HepG2 (cell line): Measurements from ENCODE around the gene THSD4. TPM values are rescaled to one million over a fixed set of nuclear protein-coding genes. Genes with fewer than 3 reads are reported as not detected.

ENCODE experiments used
- CCAR2 ChIP-seq: fragments of 200-400 bp; formaldehyde crosslinking; optimal IDR thresholded peaks from 2 replicates; pipeline ENCODE3; 2018; ENCODE audit warnings: low read depth, mild to moderate bottlenecking, low read length, moderate library complexity
- EP300 ChIP-seq, 3 experiments: sonication (generic) in 1 of 3; formaldehyde crosslinking in 1 of 3; IDR thresholded peaks; 2 replicates each; pipeline versions ENCODE4 v1.5.1 to v1.6.1; 2011 to 2020; ENCODE audit warnings: low read depth in 2 of 3, low read length in 2 of 3, borderline replicate concordance in 1 of 3, improper control_type of control experiment in 1 of 3, mild to moderate bottlenecking in 1 of 3, missing genetic modification reagents in 1 of 3, moderate library complexity in 1 of 3
- HDAC2 ChIP-seq: sonication (generic); formaldehyde crosslinking; IDR thresholded peaks from 2 replicates; pipeline ENCODE4 v1.4.0; 2020; ENCODE audit warnings: missing genetic modification reagents
- HOXA5 ChIP-seq: sonication (generic); formaldehyde crosslinking; IDR thresholded peaks from 2 replicates; pipeline ENCODE4 v1.4.0; 2020; ENCODE audit warnings: missing genetic modification reagents
- HOXA9 ChIP-seq: sonication (generic); formaldehyde crosslinking; IDR thresholded peaks from 2 replicates; pipeline ENCODE4 v1.8.1; 2022; ENCODE audit warnings: missing genetic modification reagents, mild to moderate bottlenecking, moderate library complexity, borderline replicate concordance
- KLF16 ChIP-seq, 2 experiments: sonication (generic) in 1 of 2; formaldehyde crosslinking in 1 of 2; IDR thresholded peaks; 2 replicates each; pipeline versions ENCODE4 v1.6.1 to v1.8.0; 2016 to 2023; ENCODE audit warnings: missing genetic modification reagents in 2 of 2, missing compliant biosample characterization in 1 of 2
- NFE2 ChIP-seq: sonication (generic); formaldehyde crosslinking; IDR thresholded peaks from 2 replicates; pipeline ENCODE4 v1.4.0; 2020; ENCODE audit warnings: missing genetic modification reagents
- SIN3B ChIP-seq: fragments of 150-350 bp; IDR thresholded peaks from 2 replicates; pipeline ENCODE4 v1.6.1; 2014; ENCODE audit warnings: low read length
- SNAPC2 ChIP-seq: sonication (generic); formaldehyde crosslinking; IDR thresholded peaks from 2 replicates; pipeline ENCODE4 v1.8.1; 2022; ENCODE audit warnings: mild to moderate bottlenecking, missing genetic modification reagents
- TIGD3 ChIP-seq: sonication (generic); formaldehyde crosslinking; IDR thresholded peaks from 2 replicates; pipeline ENCODE4 v1.5.1; 2020; ENCODE audit warnings: mild to moderate bottlenecking, missing genetic modification reagents, borderline replicate concordance
- ZBTB8A ChIP-seq: sonication (generic); formaldehyde crosslinking; IDR thresholded peaks from 2 replicates; pipeline ENCODE4 v1.4.0; 2020; ENCODE audit warnings: mild to moderate bottlenecking, low read depth, missing genetic modification reagents, borderline replicate concordance
- ZC3H13 ChIP-seq: sonication (generic); formaldehyde crosslinking; IDR thresholded peaks from 2 replicates; pipeline ENCODE4 v1.8.1; 2023; ENCODE audit warnings: mild to moderate bottlenecking, missing genetic modification reagents, moderate library complexity
- ZFY ChIP-seq: sonication (generic); formaldehyde crosslinking; IDR thresholded peaks from 2 replicates; pipeline ENCODE4 v1.4.0; 2020; ENCODE audit warnings: missing genetic modification reagents
- ZNF207 ChIP-seq: fragments of 450-650 bp; IDR thresholded peaks from 2 replicates; pipeline ENCODE4 v1.6.1; 2016; ENCODE audit warnings: antibody characterized with exemption, borderline replicate concordance
- ZNF274 ChIP-seq: sonication (generic); formaldehyde crosslinking; IDR thresholded peaks from 2 replicates; pipeline ENCODE4 v1.5.1; 2020; ENCODE audit warnings: mild to moderate bottlenecking, missing genetic modification reagents
- ZNF337 ChIP-seq: sonication (generic); formaldehyde crosslinking; IDR thresholded peaks from 2 replicates; pipeline ENCODE4 v1.5.1; 2020; ENCODE audit warnings: missing genetic modification reagents, low read depth, mild to moderate bottlenecking, borderline replicate concordance
- ZNF737 ChIP-seq: sonication (generic); formaldehyde crosslinking; IDR thresholded peaks from 2 replicates; pipeline ENCODE4 v1.5.0; 2020; ENCODE audit warnings: missing genetic modification reagents, mild to moderate bottlenecking, borderline replicate concordance
- ZNF780A ChIP-seq: sonication (generic); formaldehyde crosslinking; IDR thresholded peaks from 2 replicates; pipeline ENCODE4 v1.8.0; 2022; ENCODE audit warnings: mild to moderate bottlenecking, missing genetic modification reagents, moderate library complexity
- polyA plus RNA-seq, 8 experiments: library from polyadenylated mRNA; depleted of rRNA in 3 of 8; stranded (reverse) in 7 of 8; unstranded in 1 of 8; fragments of >200 nt; fragmentation: Illumina TruSeq in 4 of 8; extraction: Trizol in 4 of 8; gene quantifications; 2 replicates each; pipeline versions ENCODE4 v1.2.1 to v1.2.3, GENCODE V29; 2011 to 2016; ENCODE audit warnings: low read depth in 4 of 8, missing spikeins in 1 of 8, mixed read lengths in 1 of 8; ENCODE audit not compliant: insufficient read depth in 1 of 8
- total RNA-seq, 5 experiments: library from RNA; depleted of rRNA; stranded (reverse); fragments of >200 nt; fragmentation: Illumina TruSeq; extraction: Trizol; gene quantifications; 2 replicates each; pipeline ENCODE4 v1.2.3, GENCODE V29; 2016; ENCODE audit warnings: low read depth in 1 of 5
- TF ChIP-seq, protein P1 (sequence below): sonication (generic); formaldehyde crosslinking; IDR thresholded peaks from 2 replicates; pipeline ENCODE4 v1.5.0; 2020; ENCODE audit warnings: missing genetic modification reagents
- TF ChIP-seq, protein P2 (sequence below): sonication (generic); formaldehyde crosslinking; IDR thresholded peaks from 2 replicates; pipeline ENCODE4 v1.5.0; 2020; ENCODE audit warnings: mild to moderate bottlenecking, missing genetic modification reagents, moderate library complexity
- TF ChIP-seq, protein P3 (sequence below): sonication (generic); formaldehyde crosslinking; IDR thresholded peaks from 2 replicates; pipeline ENCODE4 v1.8.0; 2022; ENCODE audit warnings: mild to moderate bottlenecking, missing genetic modification reagents, borderline replicate concordance

Gene THSD4
- total and polyA plus RNA-seq, 2 of the 13 experiments (the other 11 are each of a cell fraction or from before 2014, with no cell fraction given): 0.07 to 0.21 TPM

DNA sequence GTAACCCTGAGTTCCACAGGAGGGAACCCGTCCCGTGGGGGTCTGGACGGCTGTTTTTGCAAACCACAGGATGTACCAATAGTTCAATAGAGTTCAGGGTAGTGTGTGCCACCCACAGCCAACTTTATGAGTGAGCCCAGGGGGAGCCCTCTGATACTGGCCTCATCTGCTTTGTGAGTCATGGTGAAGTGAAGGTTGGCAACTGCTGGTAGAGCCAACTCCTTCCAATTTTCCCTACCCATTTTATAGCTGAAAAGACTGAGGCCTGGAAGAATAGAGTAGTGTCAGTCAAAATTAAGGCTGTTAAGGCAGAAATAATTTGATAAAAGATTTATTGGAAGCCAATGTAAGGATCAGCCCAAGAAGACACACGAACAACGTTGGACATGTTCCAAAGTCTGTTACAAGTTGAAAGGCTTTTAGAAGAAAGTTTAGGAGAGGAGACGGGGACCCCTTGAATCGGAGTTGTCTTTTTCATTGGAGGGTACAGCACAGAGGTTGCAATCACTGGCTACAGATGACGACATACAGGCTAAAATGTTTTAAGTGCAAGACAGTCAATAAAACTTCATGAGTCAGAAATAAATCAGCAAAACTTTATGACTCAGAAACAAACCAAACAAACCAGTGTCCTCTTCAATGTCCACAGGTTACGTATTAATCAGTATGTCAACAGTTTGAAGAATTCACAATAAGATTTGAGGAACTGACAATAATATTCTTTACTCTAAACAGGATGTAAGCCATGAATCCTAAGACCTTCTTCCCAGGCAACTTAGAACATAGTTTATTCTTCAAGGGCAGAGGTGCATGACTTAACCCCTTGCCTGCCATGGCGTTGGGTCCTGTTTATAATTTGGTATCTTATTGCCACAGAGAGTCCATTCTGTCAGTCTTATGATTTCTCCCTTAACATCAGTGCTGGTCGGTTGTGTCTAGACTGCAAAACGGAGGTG, 632.1 kb downstream of the THSD4 start (continued):
- TF ChIP-seq ZNF207 (no peak), ZFY (CRISPR knock-in tag) (no peak), HDAC2 (no peak), ZNF780A (CRISPR knock-in tag) (no peak), NFE2 (CRISPR knock-in tag) (no peak), ZNF274 (CRISPR knock-in tag) (no peak), KLF16 (CRISPR knock-in tag; IDR thresholded peaks at IDR 0.05) (peak in 1 of 2 experiments; percentile 45; a peak in 1 of 4 replicates), TIGD3 (CRISPR knock-in tag) (no peak), SNAPC2 (CRISPR knock-in tag) (no peak), ZNF337 (no peak), ZC3H13 (CRISPR knock-in tag) (no peak), SIN3B (no peak), ZBTB8A (CRISPR knock-in tag) (no peak), HOXA9 (CRISPR knock-in tag) (no peak), ZNF737 (CRISPR knock-in tag) (no peak), CCAR2 (no peak), HOXA5 (no peak), EP300 (IDR thresholded peaks at IDR 0.05; ENCODE audit: low read depth in 2 of 2, low read length in 2 of 2) (peak in 1 of 2 experiments; percentile 88; a peak in 1 of 4 replicates), EP300 (CRISPR knock-in tag; IDR thresholded peaks at IDR 0.05; ENCODE audit: borderline replicate concordance) (peak; percentile 60; the same call in 1 of the 2 replicates)
- TF ChIP-seq, protein P1, sequence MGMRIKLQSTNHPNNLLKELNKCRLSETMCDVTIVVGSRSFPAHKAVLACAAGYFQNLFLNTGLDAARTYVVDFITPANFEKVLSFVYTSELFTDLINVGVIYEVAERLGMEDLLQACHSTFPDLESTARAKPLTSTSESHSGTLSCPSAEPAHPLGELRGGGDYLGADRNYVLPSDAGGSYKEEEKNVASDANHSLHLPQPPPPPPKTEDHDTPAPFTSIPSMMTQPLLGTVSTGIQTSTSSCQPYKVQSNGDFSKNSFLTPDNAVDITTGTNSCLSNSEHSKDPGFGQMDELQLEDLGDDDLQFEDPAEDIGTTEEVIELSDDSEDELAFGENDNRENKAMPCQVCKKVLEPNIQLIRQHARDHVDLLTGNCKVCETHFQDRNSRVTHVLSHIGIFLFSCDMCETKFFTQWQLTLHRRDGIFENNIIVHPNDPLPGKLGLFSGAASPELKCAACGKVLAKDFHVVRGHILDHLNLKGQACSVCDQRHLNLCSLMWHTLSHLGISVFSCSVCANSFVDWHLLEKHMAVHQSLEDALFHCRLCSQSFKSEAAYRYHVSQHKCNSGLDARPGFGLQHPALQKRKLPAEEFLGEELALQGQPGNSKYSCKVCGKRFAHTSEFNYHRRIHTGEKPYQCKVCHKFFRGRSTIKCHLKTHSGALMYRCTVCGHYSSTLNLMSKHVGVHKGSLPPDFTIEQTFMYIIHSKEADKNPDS (CRISPR knock-in tag): no peak
- TF ChIP-seq, protein P2, sequence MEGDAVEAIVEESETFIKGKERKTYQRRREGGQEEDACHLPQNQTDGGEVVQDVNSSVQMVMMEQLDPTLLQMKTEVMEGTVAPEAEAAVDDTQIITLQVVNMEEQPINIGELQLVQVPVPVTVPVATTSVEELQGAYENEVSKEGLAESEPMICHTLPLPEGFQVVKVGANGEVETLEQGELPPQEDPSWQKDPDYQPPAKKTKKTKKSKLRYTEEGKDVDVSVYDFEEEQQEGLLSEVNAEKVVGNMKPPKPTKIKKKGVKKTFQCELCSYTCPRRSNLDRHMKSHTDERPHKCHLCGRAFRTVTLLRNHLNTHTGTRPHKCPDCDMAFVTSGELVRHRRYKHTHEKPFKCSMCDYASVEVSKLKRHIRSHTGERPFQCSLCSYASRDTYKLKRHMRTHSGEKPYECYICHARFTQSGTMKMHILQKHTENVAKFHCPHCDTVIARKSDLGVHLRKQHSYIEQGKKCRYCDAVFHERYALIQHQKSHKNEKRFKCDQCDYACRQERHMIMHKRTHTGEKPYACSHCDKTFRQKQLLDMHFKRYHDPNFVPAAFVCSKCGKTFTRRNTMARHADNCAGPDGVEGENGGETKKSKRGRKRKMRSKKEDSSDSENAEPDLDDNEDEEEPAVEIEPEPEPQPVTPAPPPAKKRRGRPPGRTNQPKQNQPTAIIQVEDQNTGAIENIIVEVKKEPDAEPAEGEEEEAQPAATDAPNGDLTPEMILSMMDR (CRISPR knock-in tag): no peak
- TF ChIP-seq, protein P3, sequence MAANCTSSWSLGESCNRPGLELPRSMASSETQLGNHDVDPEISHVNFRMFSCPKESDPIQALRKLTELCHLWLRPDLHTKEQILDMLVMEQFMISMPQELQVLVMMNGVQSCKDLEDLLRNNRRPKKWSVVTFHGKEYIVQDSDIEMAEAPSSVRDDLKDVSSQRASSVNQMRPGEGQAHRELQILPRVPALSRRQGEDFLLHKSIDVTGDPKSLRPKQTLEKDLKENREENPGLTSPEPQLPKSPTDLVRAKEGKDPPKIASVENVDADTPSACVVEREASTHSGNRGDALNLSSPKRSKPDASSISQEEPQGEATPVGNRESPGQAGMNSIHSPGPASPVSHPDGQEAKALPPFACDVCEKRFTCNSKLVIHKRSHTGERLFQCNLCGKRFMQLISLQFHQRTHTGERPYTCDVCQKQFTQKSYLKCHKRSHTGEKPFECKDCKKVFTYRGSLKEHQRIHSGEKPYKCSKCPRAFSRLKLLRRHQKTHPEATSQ (CRISPR knock-in tag): no peak
